Endothelial cell of umbilical vein (primary cell): ENCODE results near the gene SESN3. TPM values are rescaled to one million over a fixed set of nuclear protein-coding genes. Genes with fewer than 3 reads are reported as not detected.

ENCODE experiments used
- Bru-seq: library from RNA; stranded (reverse); fragments of 400-500 nt; gene quantifications from one replicate; lab custom pipeline; 2021; lab: Mats Ljungman, UMichigan
- BruChase-seq, 2 experiments: library from RNA; stranded (reverse); fragments of 400-500 nt; gene quantifications; one replicate each; lab custom pipeline; 2021; lab: Mats Ljungman, UMichigan
- BruUV-seq: library from RNA; stranded (reverse); fragments of 400-500 nt; replicated peaks from 2 replicates; lab custom pipeline; 2021; lab: Mats Ljungman, UMichigan
- CTCF ChIA-PET: fragments of 300-600, 350-600 bp; sonication (Branson Sonifier 250); formaldehyde crosslinking; loops from one replicate; lab custom pipeline; 2021; ENCODE audit warnings: antibody characterized with exemption, inconsistent platforms; lab: Charles Lee
- POLR2A ChIA-PET: fragments of 300-600, 350-600 bp; sonication (Branson Sonifier 250); formaldehyde crosslinking; loops from one replicate; lab custom pipeline; 2021; ENCODE audit warnings: antibody characterized with exemption, inconsistent platforms; lab: Charles Lee
- DNase-seq: peaks from one replicate; pipeline ENCODE4 v3.0.0-alpha.2; 2011; ENCODE audit warnings: low read depth, low spot score
- FAIRE-seq: peaks from 2 replicates; lab custom pipeline; 2011; peaks lifted over from hg19 to GRCh38; lab: Jason Lieb, UNC
- H2AFZ ChIP-seq: 2 replicates; pipeline ENCODE4 v1.6.0; 2012; ENCODE audit warnings: low read depth, low read length, control low read depth, inconsistent platforms
- H3K27ac ChIP-seq: 2 replicates; pipeline ENCODE4 v1.5.1; 2011; ENCODE audit warnings: low read depth, mild to moderate bottlenecking, control low read depth, low read length, moderate library complexity; ENCODE audit not compliant: insufficient read depth
- H3K27me3 ChIP-seq, 2 experiments: 2 replicates each; pipeline versions ENCODE4 v1.6.0 to v1.6.1; 2011; ENCODE audit warnings: low read length in 2 of 2, mixed read lengths in 1 of 2; ENCODE audit not compliant: control insufficient read depth in 2 of 2, insufficient read depth in 2 of 2
- H3K36me3 ChIP-seq, 2 experiments: 2 replicates in 1 of 2; 3 replicates in 1 of 2; pipeline ENCODE4 v1.5.1; 2011; ENCODE audit warnings: low read length in 2 of 2, mild to moderate bottlenecking in 1 of 2, moderate library complexity in 1 of 2; ENCODE audit not compliant: control insufficient read depth in 2 of 2, insufficient read depth in 2 of 2; ENCODE audit errors: extremely low read depth in 1 of 2
- H3K4me1 ChIP-seq: 3 replicates; pipeline ENCODE4 v1.5.1; 2011; ENCODE audit warnings: mild to moderate bottlenecking, low read length; ENCODE audit not compliant: control insufficient read depth, insufficient read depth; ENCODE audit errors: extremely low read depth
- H3K4me2 ChIP-seq: 2 replicates; pipeline ENCODE4 v1.6.1; 2011; ENCODE audit warnings: low read length, control low read depth, mixed read lengths; ENCODE audit not compliant: insufficient read depth
- H3K4me3 ChIP-seq, 3 experiments: fragments of 200-600 bp in 1 of 3; sonication (generic), shearing (Covaris generic) in 1 of 3; replicated peaks in 1 of 3; 2 replicates each; pipeline ENCODE4 v1.5.1; 2011 to 2016; ENCODE audit warnings: control low read depth in 3 of 3, low read length in 3 of 3, mild to moderate bottlenecking in 2 of 3, inconsistent platforms in 1 of 3, low read depth in 1 of 3, moderate library complexity in 1 of 3; ENCODE audit not compliant: insufficient read depth in 1 of 3
- H3K79me2 ChIP-seq: 2 replicates; pipeline ENCODE4 v1.6.0; 2012; ENCODE audit warnings: low read length, inconsistent platforms; ENCODE audit not compliant: control insufficient read depth, insufficient read depth
- H3K9ac ChIP-seq: replicated peaks from 2 replicates; pipeline ENCODE3; 2011; ENCODE audit warnings: low read length, control low read depth; ENCODE audit not compliant: insufficient read depth; ENCODE audit errors: extremely low read depth
- H3K9me1 ChIP-seq: replicated peaks from 3 replicates; pipeline ENCODE4 v1.6.0; 2011; ENCODE audit warnings: mild to moderate bottlenecking, low read length; ENCODE audit not compliant: control insufficient read depth, insufficient read depth; ENCODE audit errors: extremely low read depth
- H3K9me3 ChIP-seq: replicated peaks from 2 replicates; pipeline ENCODE4 v1.5.1; 2012; ENCODE audit warnings: low read length, inconsistent platforms; ENCODE audit not compliant: control insufficient read depth, insufficient read depth
- H4K20me1 ChIP-seq: replicated peaks from 2 replicates; pipeline ENCODE3; 2011; ENCODE audit warnings: mild to moderate bottlenecking, low read length; ENCODE audit not compliant: control insufficient read depth, insufficient read depth; ENCODE audit errors: extremely low read depth
- JUN ChIP-seq: IDR thresholded peaks from 2 replicates; pipeline ENCODE4 v1.6.1; 2011; ENCODE audit warnings: borderline replicate concordance, low read depth; ENCODE audit not compliant: insufficient read length, insufficient read depth
- POLR2A ChIP-seq: IDR thresholded peaks from 2 replicates; pipeline ENCODE4 v1.6.1; 2012; ENCODE audit warnings: low read depth, mild to moderate bottlenecking, control low read depth, low read length
- dilution Hi-C: fragments of 300-500 bp; cut with MboI; formaldehyde crosslinking; loops from one replicate; pipeline ENCODE4 v1.15.0; 2019; ENCODE audit warnings: low sequenced_read_pairs; ENCODE audit not compliant: extremely low pct_ligation_motif_present
- intact Hi-C: fragments of 100-400 bp; cut with micrococcal nuclease; formaldehyde crosslinking; loops from one replicate; pipeline ENCODE4 v1.10.0; 2022
- long read RNA-seq: library from polyadenylated mRNA; stranded (forward); transcript quantifications from one replicate; pipeline ENCODE4 v2.0.0, GENCODE V29; 2021
- polyA minus RNA-seq, 3 experiments: library from RNA; depleted of rRNA, polyadenylated mRNA; stranded (reverse); fragments of >200 nt; gene quantifications; 1 replicate in 1 of 3; 2 replicates in 2 of 3; pipeline ENCODE4 v1.2.3, GENCODE V29; 2011
- polyA plus RNA-seq, 4 experiments: library from polyadenylated mRNA; depleted of rRNA in 3 of 4; stranded (reverse) in 3 of 4; unstranded in 1 of 4; fragments of >200 nt; gene quantifications; 2 replicates each; pipeline versions ENCODE4 v1.2.1 to v1.2.3, GENCODE V29; 2011 to 2012; ENCODE audit warnings: missing spikeins in 1 of 4
- total RNA-seq: library from RNA; stranded (reverse); gene quantifications from 2 replicates; pipeline ENCODE4 v1.2.3, GENCODE V29; 2021

SESN3 gene, protein sequence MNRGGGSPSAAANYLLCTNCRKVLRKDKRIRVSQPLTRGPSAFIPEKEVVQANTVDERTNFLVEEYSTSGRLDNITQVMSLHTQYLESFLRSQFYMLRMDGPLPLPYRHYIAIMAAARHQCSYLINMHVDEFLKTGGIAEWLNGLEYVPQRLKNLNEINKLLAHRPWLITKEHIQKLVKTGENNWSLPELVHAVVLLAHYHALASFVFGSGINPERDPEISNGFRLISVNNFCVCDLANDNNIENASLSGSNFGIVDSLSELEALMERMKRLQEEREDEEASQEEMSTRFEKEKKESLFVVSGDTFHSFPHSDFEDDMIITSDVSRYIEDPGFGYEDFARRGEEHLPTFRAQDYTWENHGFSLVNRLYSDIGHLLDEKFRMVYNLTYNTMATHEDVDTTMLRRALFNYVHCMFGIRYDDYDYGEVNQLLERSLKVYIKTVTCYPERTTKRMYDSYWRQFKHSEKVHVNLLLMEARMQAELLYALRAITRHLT
- total RNA-seq (5.6 and 6.9 TPM in 2 replicates), polyA plus RNA-seq (1.3 and 1.6 TPM in 2 replicates), polyA minus RNA-seq (7.9 and 9.3 TPM in 2 replicates), Bru-seq, nascent RNA (percentile 69 among the genes with signal in this experiment), BruChase-seq, experiment 1, labeled RNA remaining after a 6-hour chase (percentile 68 among the genes with signal in this experiment), BruChase-seq, experiment 2, labeled RNA remaining after a 2-hour chase (percentile 67 among the genes with signal in this experiment)
- 0.85 and 0.92 TPM in 2 replicates for polyA plus RNA-seq (2011; cell fraction: cytosol; rRNA removed)
- 4.4 and 5.6 TPM in 2 replicates for polyA plus RNA-seq (2011; cell fraction: nucleus; rRNA removed)
- 0.56 and 1.1 TPM in 2 replicates for polyA plus RNA-seq (2012)
- 0.51 TPM for polyA minus RNA-seq (2011; cell fraction: cytosol; rRNA and poly(A)+ RNA removed)
- polyA minus RNA-seq (2011; cell fraction: nucleus; rRNA and poly(A)+ RNA removed), result 10.6 and 15.5 TPM in 2 replicates
- long read RNA-seq, result 0 reads

DNA sequence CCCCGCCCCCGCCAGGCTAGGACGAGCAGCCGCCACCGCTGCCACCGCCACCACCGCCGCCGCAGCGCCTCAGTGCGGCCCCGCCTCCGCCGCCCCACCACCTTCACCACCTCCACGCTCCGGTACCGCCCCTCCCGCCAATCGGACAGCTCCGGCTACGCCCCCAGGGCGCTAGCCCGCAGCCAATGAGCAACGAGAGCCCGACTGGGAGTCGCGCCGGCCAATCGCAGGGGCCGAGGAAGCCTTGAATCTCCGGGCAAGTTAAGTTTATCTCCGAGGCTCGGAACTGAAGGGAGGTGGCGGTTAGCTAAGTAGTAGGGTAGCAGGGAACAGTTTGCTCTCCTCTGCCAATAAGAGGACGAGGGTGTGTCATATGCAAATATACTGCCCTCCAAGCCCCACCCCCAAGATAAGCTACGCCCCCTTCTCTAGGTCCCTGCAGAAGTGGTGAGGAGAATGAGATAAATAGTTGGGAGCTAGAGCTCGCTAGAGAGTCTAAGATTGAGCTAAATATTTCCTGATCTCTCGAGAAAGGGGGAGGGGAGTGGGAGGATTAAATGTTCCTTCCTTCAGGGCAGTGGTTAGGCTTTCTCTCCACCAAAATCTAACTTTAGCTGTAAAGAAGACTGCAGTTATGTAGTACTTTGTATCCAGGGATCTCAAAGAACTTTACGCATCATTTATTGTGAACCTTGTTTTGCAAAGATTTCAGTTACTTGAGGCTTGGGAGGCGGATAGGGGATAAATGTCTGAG, at the start of gene SESN3:
Gene SESN3, minus strand, starts transcription at position 76 of the 754 bp plus-strand sequence. CDS start 342 bp downstream, outside the sequence.
- no peaks in the 10 kb centered on the region for H3K36me3 ChIP-seq
- no peak for TF ChIP-seq POLR2A
- peak; percentile 11 for TF ChIP-seq JUN
- POLR2A ChIA-PET, result interaction anchor here (0.6 to 1.2 kb wide), 4 partner anchors 23 to 549 kb away, joined by 3 to 8 read pairs (median 4); no protein-coding TSS in a partner anchor
- H3K27ac ChIP-seq, result no peak within 1 kb of the TSS
- FAIRE-seq (peak; percentile 93), DNase-seq (peak; percentile 99)
- BruUV-seq, result no TSS peak
- no peaks in the 10 kb centered on the region for H3K9me3 ChIP-seq
- no peaks in the 10 kb centered on the region for H4K20me1 ChIP-seq
- CTCF ChIA-PET, result interaction anchor here (0.6 to 2.0 kb wide), 9 partner anchors 19 to 474 kb away, joined by 3 to 16 read pairs (median 4); partner anchors contain the start of gene SRSF8
- peak within 1 kb of the TSS; percentile 93 for H2AFZ ChIP-seq
- H3K4me3 ChIP-seq, result peak within 1 kb of the TSS; percentile 43 to 65 (median 49)
- intact Hi-C loops (loop anchor here (2.0 to 5.0 kb wide), 3 partner anchors 123 to 531 kb away; partner anchors contain the start of gene SRSF8), dilution Hi-C loops (no loop called here)
- H3K79me2 ChIP-seq, result no peaks in the 10 kb centered on the region
- H3K9me1 ChIP-seq, result no peaks in the 10 kb centered on the region
- peak within 1 kb of the TSS; percentile 26 for H3K9ac ChIP-seq
- H3K27me3 ChIP-seq, result peaks cover 15 to 43% of the 10 kb centered on the region in 2 experiments
- peak within 1 kb of the TSS; percentile 92 for H3K4me2 ChIP-seq
- peaks cover 11% of the 10 kb centered on the region for H3K4me1 ChIP-seq
